HG03025 (cell line): ENCODE measurements around the gene CCDC40.
"Not testable (repeated sequence)": the region's sequence is repeated elsewhere in the genome, so short reads cannot be mapped to it uniquely, and the experiment has no call there.

Experiments used
- ATAC-seq: cut with Tn5 transposase; IDR thresholded peaks from one replicate; pipeline ENCODE4 v1.9.1; 2021; ENCODE audit warnings: mild to moderate bottlenecking, moderate library complexity; ENCODE audit not compliant: unreplicated experiment, low FRiP score

Gene CCDC40

GRCh38 chr17:80035937-80036714, at the start of gene CCDC40:
Gene CCDC40, plus strand, starts transcription at chr17:80036642. Its CDS starts 21 bp downstream, at chr17:80036663.
- no peak for ATAC-seq

- ATAC-seq: no peak
Measured at GRCh38 chr17:79987187-79987934, 49.1 kb upstream of the CCDC40 start.

- no peak for ATAC-seq
Measured at GRCh38 chr17:79987935-79988184, 48.6 kb upstream of the CCDC40 start.

- ATAC-seq: no peak
Measured at GRCh38 chr17:79988185-79988971, 48.1 kb upstream of the CCDC40 start.

- no peak for ATAC-seq
Measured at GRCh38 chr17:79989106-79989835, 47.2 kb upstream of the CCDC40 start.

- no peak for ATAC-seq
Measured at GRCh38 chr17:79990051-79990592, 46.3 kb upstream of the CCDC40 start.

- no peak for ATAC-seq
Measured at GRCh38 chr17:79990704-79991103, 45.7 kb upstream of the CCDC40 start.

- ATAC-seq: no peak
Measured at GRCh38 chr17:79991140-79991923, 45.1 kb upstream of the CCDC40 start.

GRCh38 chr17:79991924-79992648, 44.4 kb upstream of the CCDC40 start:
- no peak for ATAC-seq

- no peak for ATAC-seq
Measured at GRCh38 chr17:79992649-79993389, 43.6 kb upstream of the CCDC40 start.

GRCh38 chr17:79993390-79994227, 42.8 kb upstream of the CCDC40 start:
- ATAC-seq: no peak

- not testable (repeated sequence) for ATAC-seq
Measured at GRCh38 chr17:79994228-79994569, 42.2 kb upstream of the CCDC40 start.

GRCh38 chr17:79994602-79995001, 41.8 kb upstream of the CCDC40 start:
- ATAC-seq: no peak

- ATAC-seq: no peak
Measured at GRCh38 chr17:79995696-79996095, 40.7 kb upstream of the CCDC40 start.

- no peak for ATAC-seq
Measured at GRCh38 chr17:79996291-79996690, 40.2 kb upstream of the CCDC40 start.

- no peak for ATAC-seq
Measured at GRCh38 chr17:79997011-79997660, 39.3 kb upstream of the CCDC40 start.

GRCh38 chr17:80000136-80000535, 36.3 kb upstream of the CCDC40 start:
- no peak for ATAC-seq
